GM18861 (cell line): Measurements from ENCODE around the gene EVC2.

Experiments
- ATAC-seq: cut with Tn5 transposase; IDR thresholded peaks from one replicate; pipeline ENCODE4 v1.9.1; 2021; ENCODE audit not compliant: unreplicated experiment

The EVC2 gene

DNA sequence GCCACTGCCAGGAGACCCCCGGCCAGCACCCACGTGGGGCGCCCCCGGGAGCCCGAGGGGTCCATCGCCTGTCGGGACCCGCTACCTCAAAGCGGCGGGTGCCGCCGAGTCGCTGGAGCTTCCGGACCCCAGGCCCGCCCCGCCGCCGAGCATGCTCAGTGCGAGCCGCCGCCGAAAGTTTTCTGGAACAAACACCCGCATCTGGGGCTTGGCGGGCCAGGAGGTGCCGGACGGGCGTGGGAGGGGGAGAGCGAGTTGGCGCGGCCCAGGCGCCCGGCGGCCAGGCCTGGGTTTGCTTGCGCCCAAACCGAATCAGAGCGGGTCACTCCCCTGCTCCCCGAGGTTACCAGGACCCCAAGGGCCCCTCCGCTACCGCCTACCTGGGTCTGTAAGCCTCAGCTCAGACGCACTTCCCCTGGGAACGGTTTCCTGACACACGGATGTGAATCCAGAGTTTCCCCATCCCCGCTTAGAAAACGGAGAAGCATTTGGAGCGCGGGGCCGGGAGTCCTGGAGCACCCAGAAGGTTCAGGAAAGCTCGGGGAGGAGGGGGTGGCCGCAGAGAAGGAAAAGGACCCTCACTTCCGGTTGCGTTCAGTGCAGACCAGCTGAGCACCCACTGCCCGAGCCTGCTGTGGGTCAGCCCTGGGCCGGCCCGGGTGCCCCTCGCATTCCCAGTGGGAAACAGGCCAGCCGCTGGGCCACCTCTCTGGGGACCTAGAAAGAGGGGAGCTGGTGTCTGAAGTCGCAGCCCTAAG is at the start of gene EVC2:
TSS of gene EVC2 (minus strand) at position 111 of the 758 bp plus-strand sequence. CDS start at position 65, 46 bp downstream.
- ATAC-seq = no peak

DNA sequence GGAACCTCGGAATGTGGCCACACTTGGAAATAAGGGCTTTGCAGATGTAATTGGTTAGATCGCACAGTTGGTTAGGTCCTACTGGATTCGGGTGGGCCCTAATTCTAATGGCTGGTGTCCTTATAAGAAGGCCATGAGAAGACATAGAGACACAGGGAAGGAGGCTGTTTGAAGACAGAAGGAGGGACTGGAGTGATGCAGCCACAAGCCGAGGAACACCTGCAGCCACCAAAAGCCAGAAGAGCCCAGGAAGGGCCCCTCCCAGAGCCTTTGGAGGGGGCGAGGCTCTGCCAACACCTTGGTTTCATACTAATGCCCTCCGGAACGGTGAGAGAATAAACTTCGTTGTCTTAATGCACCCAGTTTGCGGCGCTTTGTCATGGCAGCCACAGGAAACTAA is 49.6 kb upstream of the EVC2 start:
- no peak for ATAC-seq

- no peak for ATAC-seq
Measured at GRCh38 chr4:5757536-5757935, 49.2 kb upstream of the EVC2 start.

GRCh38 chr4:5757091-5757490 is 48.7 kb upstream of the EVC2 start:
- ATAC-seq = no peak

DNA sequence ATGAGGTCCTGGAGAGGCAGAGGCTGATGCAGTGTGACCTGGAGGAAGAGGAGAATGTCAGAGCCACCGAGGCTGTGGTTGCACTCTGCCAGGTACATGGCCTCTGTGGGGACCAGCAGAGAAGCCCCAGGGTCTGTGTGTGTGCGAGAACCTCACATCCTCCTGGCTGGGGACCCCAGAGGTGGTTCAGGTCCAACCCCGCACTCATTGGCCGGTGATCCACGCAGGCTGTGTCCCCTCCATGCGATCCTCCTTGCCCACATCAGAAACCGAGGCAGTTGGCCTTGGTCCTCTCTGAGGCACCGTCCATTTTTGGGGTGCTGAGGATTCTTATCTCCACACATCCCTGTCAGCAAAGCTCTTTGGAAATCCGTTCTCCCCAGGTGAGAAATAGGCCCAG is 47.9 kb upstream of the EVC2 start:
- no peak for ATAC-seq

DNA sequence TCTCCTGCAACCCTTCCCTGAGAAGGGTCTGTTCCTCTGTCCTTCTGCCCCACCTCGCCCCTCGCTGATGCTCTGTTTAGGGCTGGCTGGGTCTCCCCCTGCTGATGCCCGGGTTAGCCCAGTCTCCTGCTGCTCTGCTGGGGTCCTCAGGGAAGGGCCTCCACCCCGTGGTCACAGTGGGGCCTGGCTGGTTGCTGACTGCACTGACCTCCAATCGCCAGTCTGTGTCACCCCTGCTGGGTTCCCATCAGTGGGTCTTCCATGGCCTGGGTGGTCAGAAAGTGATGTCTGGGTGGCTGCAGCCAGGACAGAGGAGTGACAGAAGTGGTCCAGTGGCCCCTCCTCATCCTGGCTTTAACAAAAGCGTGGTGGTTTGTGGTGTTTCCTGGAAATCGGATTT is 47.3 kb upstream of the EVC2 start:
- no peak for ATAC-seq

- ATAC-seq = no peak
Measured at GRCh38 chr4:5755161-5755560, 46.8 kb upstream of the EVC2 start.

DNA sequence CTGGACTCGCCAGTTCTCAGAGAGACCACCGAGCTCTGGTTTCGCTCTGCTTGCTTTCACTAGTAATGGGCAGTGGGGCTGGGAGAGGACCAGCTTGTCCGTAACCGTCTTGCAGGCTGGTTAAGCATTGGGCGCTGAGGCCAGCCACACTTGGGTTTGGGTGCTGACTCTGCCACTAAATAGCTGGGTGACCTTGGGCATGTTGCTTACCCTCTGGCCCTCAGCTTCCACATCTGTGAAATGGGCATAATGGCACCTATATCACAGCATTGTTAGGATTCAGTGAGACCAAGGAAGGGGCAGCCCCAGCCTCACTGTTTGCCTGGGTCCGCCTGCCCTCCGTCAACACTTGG is 46.1 kb upstream of the EVC2 start:
- ATAC-seq = no peak

DNA sequence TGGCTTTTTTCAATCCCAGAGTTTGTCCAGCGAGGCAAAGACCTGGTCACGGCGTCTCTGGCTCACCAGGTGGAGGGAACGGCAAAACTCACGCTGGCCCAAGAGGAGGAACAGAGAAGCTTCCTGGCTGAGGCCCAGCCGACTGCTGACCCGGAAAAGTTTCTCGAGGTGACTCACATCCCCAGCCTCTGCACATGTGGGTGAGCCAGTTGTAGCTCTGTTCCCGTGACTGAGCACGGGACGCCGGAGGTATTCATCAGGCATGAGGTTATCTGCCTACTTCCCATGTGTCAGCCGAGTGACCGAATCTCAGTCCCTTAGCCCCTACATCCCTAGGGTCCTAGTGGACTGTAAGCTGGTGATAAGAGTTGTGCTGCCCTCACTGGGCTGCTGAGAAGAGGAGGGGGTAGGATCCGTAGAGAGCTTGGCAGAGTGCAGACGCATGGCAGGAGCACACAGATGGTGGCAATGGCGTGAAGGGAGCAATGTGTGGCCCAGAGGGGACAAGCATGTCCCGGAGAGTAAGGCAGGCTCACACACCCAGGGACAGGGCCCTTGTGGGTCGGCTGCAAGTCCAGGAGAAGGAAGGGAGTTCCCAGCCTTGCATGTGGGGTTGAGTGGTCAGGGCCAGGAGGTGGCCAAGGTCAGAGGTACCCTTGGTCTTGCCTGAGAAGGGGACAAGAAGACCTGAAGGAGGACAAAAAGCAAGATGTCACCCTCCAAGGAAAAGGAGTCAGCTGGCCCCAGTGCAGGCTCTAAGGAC is 45.6 kb upstream of the EVC2 start:
- ATAC-seq = no peak

- no peak for ATAC-seq
Measured at GRCh38 chr4:5753366-5753765, 45.0 kb upstream of the EVC2 start.

GRCh38 chr4:5752376-5753184 is 44.2 kb upstream of the EVC2 start:
- ATAC-seq = no peak

GRCh38 chr4:5751666-5752375 is 43.5 kb upstream of the EVC2 start:
- no peak for ATAC-seq

DNA sequence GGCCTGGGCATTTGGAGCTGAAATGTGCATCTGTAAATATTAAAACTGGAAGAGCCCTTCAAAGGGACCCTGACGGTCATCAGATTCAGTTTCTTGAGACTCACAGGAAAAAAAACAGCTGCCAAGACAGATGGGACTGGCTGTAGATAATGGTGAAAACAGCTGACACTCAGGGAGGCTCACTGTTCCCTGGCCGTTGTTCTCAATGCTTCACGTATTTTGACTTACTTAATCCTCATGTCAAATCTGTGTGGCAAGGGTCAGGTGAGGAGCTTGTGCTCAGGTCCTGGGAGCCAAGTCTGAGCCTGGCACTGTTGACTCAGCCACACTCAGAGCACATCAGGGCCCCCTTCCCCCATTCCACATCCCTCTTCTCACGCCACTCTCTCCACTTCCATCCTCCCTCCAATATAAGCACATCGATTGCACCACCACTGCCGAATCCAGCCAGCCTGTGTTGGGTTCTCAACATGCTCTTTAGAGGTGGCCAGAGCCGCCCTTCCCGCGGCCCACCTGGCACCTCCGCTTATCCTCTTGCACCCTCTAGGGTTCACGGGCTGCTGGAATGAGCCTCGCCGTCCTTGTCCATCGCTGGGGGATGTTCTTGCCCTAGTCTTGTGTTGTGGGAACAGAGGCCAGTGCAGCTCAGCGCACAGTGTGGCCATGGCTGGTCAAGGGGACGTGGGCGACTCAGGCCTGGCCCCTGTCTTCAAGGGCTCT is 42.7 kb upstream of the EVC2 start:
- ATAC-seq = no peak

GRCh38 chr4:5750052-5750945 is 41.9 kb upstream of the EVC2 start:
- ATAC-seq = no peak

- ATAC-seq = no peak
Measured at GRCh38 chr4:5749568-5749967, 41.2 kb upstream of the EVC2 start.

DNA sequence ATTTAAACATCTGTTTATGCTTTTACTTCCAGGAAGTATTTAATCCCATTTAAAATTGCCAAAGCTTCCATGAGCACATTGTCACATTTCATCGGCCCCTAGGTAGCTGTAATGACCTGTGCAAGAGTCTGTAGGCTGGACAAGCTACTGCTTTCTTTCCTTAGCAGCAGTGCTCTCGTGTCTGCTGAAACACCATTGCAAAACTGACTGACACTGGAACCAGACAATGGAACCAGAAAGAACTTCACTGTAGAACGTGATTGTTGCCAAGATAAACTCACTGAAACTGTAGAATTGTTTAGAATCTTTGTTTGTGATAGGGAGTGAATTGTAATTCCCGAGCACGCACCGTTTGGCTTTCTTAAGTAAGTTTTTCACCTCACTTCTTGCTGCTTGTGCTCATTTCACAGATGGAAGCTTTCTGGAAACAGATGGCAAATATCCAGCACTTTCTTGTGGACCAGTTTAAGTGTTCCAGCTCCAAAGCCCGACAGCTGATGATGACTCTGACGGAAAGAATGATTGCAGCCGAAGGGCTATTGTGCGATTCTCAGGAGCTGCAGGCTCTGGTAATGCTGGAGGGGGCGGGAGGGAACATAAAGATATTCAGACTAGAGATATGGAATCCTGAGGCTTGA is 39.5 kb upstream of the EVC2 start:
- ATAC-seq = no peak

DNA sequence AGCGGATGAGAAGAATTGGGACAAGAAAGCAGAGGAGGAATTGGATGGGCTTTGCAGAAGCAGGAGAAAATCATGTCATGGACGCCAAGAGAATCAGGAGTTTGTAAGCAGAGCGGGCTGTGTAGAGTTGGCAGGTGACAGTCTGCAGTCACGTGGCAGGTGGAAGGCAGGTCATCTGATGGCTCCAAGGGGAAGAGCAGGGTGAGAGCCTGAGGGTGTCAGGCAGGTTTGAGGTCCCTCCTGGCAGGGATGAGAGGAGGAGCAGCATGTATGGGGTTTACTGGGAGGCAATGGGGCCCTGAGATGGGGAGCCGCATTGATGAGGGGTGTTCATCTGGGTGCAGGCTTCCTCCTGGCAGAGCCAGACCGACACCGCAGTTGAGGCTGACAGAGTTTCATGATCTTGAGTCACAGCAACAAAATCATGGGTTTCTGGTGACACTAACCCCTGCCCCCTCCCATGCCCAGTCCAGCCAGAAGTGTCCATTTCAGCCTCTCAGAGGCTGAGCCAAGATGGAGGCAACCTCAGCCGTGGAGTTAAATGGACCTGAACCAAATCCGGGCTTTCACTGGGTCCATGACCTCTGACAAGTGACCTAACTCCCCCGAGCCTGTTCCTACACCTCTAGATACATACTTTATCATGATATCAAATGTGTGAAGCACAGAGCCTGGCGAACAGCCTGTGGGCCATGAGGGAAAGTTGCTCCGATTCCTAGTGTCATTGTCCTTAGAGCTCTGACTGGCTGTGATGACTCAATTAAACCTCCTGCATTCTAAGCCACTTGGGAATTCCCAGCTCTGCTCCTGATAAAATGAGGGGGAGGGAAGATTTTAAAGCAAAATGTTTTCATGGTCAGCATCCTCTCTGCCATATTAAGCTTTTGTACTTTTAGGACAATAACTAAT is 38.7 kb upstream of the EVC2 start:
- no peak for ATAC-seq

DNA sequence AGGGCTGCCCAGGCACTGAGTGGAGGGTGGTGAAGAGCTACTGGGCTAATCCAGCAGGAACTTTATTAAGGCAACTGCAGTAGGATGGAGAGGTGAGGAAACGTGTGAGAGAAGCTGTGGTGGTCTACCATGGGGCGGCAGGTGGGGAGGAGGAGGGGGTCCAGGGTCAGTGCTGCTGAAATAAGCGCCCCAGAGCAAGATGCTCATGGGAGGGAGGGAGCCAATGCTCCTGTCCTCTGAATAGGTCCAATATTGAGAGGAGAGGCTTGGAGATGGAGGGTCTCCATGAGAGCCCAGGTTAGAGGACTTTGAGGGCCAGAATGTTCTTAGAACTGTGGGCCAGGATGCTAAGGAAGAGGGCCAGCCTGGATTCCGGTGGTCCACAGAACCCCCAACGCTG is 37.9 kb upstream of the EVC2 start:
- ATAC-seq = no peak
